OCI-LY1 (cell line): ENCODE results near the gene TNFSF18.

ENCODE experiments used
- H2AFZ ChIP-seq: fragments of 200-600 bp; sonication (generic), shearing (Covaris generic); 2 replicates; pipeline ENCODE4 v1.6.0; 2014; ENCODE audit warnings: antibody characterized with exemption, mild to moderate bottlenecking, low read length
- H3F3A ChIP-seq: fragments of 200-600 bp; sonication (generic), shearing (Covaris generic); 2 replicates; pipeline ENCODE4 v1.6.0; 2014; ENCODE audit warnings: mild to moderate bottlenecking, antibody characterized with exemption, low read length, moderate library complexity; ENCODE audit not compliant: insufficient read depth
- H3K27ac ChIP-seq: fragments of 200-600 bp; sonication (generic); 2 replicates; pipeline ENCODE4 v1.5.1; 2014; ENCODE audit warnings: low read length, mixed run types, mild to moderate bottlenecking, low read depth; ENCODE audit not compliant: poor library complexity, severe bottlenecking
- H3K27me3 ChIP-seq: fragments of 200-600 bp; sonication (generic); 2 replicates; pipeline ENCODE4 v1.6.0; 2014; ENCODE audit warnings: antibody characterized with exemption, mild to moderate bottlenecking, low read length, moderate library complexity; ENCODE audit not compliant: insufficient read depth
- H3K36me3 ChIP-seq: fragments of 200-600 bp; sonication (generic); 2 replicates; pipeline ENCODE4 v1.6.1; 2014; ENCODE audit warnings: mild to moderate bottlenecking, antibody characterized with exemption, low read length, moderate library complexity, mixed read lengths; ENCODE audit not compliant: insufficient read depth
- H3K4me1 ChIP-seq: fragments of 200-600 bp; sonication (generic); 2 replicates; pipeline ENCODE4 v1.5.1; 2014; ENCODE audit warnings: mild to moderate bottlenecking, low read length, moderate library complexity; ENCODE audit not compliant: insufficient read depth, severe bottlenecking
- H3K4me2 ChIP-seq: fragments of 200-600 bp; sonication (generic), shearing (Covaris generic); 2 replicates; pipeline ENCODE4 v1.6.1; 2014; ENCODE audit warnings: low read length
- H3K4me3 ChIP-seq: fragments of 200-600 bp; sonication (generic); 2 replicates; pipeline ENCODE4 v1.5.1; 2014; ENCODE audit warnings: low read length, low read depth, mild to moderate bottlenecking, mixed read lengths; ENCODE audit not compliant: poor library complexity, severe bottlenecking
- H3K79me2 ChIP-seq: fragments of 200-600 bp; shearing (Covaris generic); 2 replicates; pipeline ENCODE4 v1.6.1; 2016; ENCODE audit warnings: mixed run types, low read length, mixed read lengths; ENCODE audit not compliant: insufficient read depth
- H3K9ac ChIP-seq: fragments of 200-600 bp; sonication (generic), shearing (Covaris generic); 2 replicates; pipeline ENCODE4 v1.6.1; 2014; ENCODE audit warnings: mild to moderate bottlenecking, low read length, mixed read lengths
- H3K9me2 ChIP-seq: fragments of 200-600 bp; sonication (generic), shearing (Covaris generic); 2 replicates; pipeline ENCODE4 v1.6.1; 2014; ENCODE audit warnings: low read depth, mild to moderate bottlenecking, low read length, mixed read lengths
- H3K9me3 ChIP-seq: fragments of 200-600 bp; shearing (Covaris generic); 2 replicates; pipeline ENCODE4 v1.6.1; 2014; ENCODE audit warnings: low read length, mixed read lengths
- H4K20me1 ChIP-seq: fragments of 200-600 bp; sonication (generic), shearing (Covaris generic); 2 replicates; pipeline ENCODE4 v1.6.0; 2016; ENCODE audit warnings: mild to moderate bottlenecking, low read length; ENCODE audit not compliant: insufficient read depth
- CTCF ChIP-seq: fragments of 200-600 bp; sonication (generic), shearing (Covaris generic); IDR thresholded peaks from 2 replicates; pipeline ENCODE4 v1.5.1; 2017; ENCODE audit warnings: mild to moderate bottlenecking, antibody characterized with exemption, low read length, moderate library complexity, mixed read lengths
- EZH2 ChIP-seq: fragments of 200-600 bp; sonication (generic), shearing (Covaris generic); IDR thresholded peaks from 2 replicates; pipeline ENCODE4 v1.8.0; 2017; ENCODE audit warnings: borderline replicate concordance, mixed run types, mild to moderate bottlenecking, antibody characterized with exemption, low read length, moderate library complexity, mixed read lengths

TNFSF18 gene

DNA sequence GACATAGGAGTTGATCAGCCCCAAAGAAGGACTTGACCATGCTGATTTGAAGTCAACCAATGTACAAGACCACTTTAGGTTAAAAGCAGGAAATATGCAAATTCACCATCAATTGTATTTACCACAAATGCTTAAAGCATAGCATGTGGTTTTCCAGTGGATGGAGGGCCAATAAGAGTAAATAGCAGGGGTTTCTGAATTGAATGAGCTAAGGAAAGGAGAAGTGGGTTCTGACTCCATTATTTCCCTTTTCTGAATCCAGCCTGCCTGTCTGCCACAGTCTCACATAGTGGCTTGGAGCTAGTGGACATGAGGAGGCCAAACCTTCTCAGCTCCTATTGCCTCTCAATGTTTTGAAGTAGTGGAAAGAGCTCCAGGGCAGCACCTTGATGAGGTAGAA, 7.2 kb upstream of the TNFSF18 start:
- no peaks in the 10 kb centered on the region for H3K9me2 ChIP-seq
- H3K4me1 ChIP-seq, result no peaks in the 10 kb centered on the region

DNA sequence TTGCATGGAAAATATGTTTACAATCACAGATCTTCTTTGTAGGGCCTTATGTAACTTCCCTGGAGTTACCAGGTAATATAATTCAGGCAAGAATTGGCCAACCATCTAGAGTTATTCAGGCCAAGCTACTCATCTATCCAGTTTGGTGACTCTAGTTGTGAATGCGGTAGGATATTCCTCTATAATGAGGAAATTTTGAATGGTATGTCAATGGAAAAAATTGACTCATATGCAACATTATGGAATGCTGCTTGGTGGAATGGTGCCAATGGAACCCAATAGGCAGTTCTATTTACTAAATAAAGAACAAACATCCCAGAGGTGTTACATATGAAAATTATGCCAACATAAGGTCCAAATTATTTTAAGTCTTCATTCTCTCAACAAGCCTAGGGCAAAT, 5.6 kb upstream of the TNFSF18 start:
- no peaks in the 10 kb centered on the region for H3K9me2 ChIP-seq
- no peaks in the 10 kb centered on the region for H3K27me3 ChIP-seq
- H3K9me3 ChIP-seq, result no peaks in the 10 kb centered on the region
- H3K4me1 ChIP-seq, result no peaks in the 10 kb centered on the region
- no peak overlapping the region for H3K9ac ChIP-seq
- H4K20me1 ChIP-seq, result no peaks in the 10 kb centered on the region
- H3K79me2 ChIP-seq, result no peaks in the 10 kb centered on the region
- no peak overlapping the region for H3K27ac ChIP-seq
- TF ChIP-seq EZH2 (no peak), CTCF (no peak)
- H3K4me3 ChIP-seq, result no peak overlapping the region
- no peak overlapping the region for H2AFZ ChIP-seq
- H3K4me2 ChIP-seq, result no peak overlapping the region
- H3F3A ChIP-seq, result no peaks in the 10 kb centered on the region
- H3K36me3 ChIP-seq, result no peaks in the 10 kb centered on the region

More for the DNA sequence above, 7.2 kb upstream of the TNFSF18 start:
- no peaks in the 10 kb centered on the region for H3K79me2 ChIP-seq
- no peak overlapping the region for H3K27ac ChIP-seq
- no peak overlapping the region for H3K4me3 ChIP-seq
- H3K27me3 ChIP-seq, result no peaks in the 10 kb centered on the region
- no peak overlapping the region for H3K9ac ChIP-seq
- TF ChIP-seq EZH2, result no peak
- TF ChIP-seq CTCF, result no peak
- no peak overlapping the region for H3K4me2 ChIP-seq
- H4K20me1 ChIP-seq, result no peaks in the 10 kb centered on the region
- H3K9me3 ChIP-seq, result no peaks in the 10 kb centered on the region
- no peaks in the 10 kb centered on the region for H3F3A ChIP-seq
- no peaks in the 10 kb centered on the region for H3K36me3 ChIP-seq
- H2AFZ ChIP-seq, result no peak overlapping the region

DNA sequence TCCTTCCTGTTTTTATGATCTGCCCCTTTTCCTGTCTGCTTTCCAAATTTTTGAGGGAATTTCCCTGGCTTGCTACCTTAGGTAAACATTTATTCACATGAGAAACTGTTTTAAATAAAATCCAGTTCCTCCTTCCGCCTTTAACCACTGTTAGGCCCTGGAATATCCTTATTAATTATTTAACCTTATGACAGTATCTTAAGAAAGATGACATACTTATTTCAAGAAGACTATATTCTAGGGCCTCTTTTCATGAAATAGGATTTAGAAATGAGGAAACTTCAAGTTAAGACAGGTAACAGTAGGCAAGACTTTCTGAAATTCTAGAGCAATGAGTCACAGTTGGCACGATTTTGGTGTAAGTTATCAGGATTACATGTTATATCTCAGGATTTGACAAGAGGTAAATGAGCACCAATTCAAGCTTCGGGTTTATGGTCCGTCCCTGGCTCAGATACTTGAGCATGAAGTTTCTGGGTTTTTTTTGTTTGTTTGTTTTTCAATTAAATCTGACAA, 2.0 kb upstream of the TNFSF18 start:
- Histone ChIP-seq H3K9ac (no peak overlapping the region), H3K9me2 (no peaks in the 10 kb centered on the region), H3K27me3 (no peaks in the 10 kb centered on the region), H3K9me3 (no peaks in the 10 kb centered on the region), H3K36me3 (no peaks in the 10 kb centered on the region), H3K4me1 (no peaks in the 10 kb centered on the region), H3K4me2 (no peak overlapping the region), H3K27ac (no peak overlapping the region), H3K4me3 (no peak overlapping the region), H4K20me1 (no peaks in the 10 kb centered on the region), H2AFZ (no peak overlapping the region), H3F3A (no peaks in the 10 kb centered on the region), H3K79me2 (no peaks in the 10 kb centered on the region)
- TF ChIP-seq CTCF, result no peak
- TF ChIP-seq EZH2, result no peak
